Skeletal muscle cell (primary cell): ENCODE data around the gene LINGO3.
A peak's percentile ranks its signal among the peaks of the same experiment; 100 is the strongest.
"Not testable (repeated sequence)": the region's sequence is repeated elsewhere in the genome, so short reads cannot be mapped to it uniquely, and the experiment has no call there.

Experiments
- DNase-seq: peaks from one replicate; pipeline ENCODE4 v3.0.0-alpha.2; 2010; ENCODE audit warnings: low read depth
- H3K4me3 ChIP-seq: 2 replicates; pipeline ENCODE4 v1.5.1; 2011; ENCODE audit warnings: low read depth, mild to moderate bottlenecking, control low read depth, low read length, moderate library complexity

Gene LINGO3, protein sequence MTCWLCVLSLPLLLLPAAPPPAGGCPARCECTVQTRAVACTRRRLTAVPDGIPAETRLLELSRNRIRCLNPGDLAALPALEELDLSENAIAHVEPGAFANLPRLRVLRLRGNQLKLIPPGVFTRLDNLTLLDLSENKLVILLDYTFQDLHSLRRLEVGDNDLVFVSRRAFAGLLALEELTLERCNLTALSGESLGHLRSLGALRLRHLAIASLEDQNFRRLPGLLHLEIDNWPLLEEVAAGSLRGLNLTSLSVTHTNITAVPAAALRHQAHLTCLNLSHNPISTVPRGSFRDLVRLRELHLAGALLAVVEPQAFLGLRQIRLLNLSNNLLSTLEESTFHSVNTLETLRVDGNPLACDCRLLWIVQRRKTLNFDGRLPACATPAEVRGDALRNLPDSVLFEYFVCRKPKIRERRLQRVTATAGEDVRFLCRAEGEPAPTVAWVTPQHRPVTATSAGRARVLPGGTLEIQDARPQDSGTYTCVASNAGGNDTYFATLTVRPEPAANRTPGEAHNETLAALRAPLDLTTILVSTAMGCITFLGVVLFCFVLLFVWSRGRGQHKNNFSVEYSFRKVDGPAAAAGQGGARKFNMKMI

DNA sequence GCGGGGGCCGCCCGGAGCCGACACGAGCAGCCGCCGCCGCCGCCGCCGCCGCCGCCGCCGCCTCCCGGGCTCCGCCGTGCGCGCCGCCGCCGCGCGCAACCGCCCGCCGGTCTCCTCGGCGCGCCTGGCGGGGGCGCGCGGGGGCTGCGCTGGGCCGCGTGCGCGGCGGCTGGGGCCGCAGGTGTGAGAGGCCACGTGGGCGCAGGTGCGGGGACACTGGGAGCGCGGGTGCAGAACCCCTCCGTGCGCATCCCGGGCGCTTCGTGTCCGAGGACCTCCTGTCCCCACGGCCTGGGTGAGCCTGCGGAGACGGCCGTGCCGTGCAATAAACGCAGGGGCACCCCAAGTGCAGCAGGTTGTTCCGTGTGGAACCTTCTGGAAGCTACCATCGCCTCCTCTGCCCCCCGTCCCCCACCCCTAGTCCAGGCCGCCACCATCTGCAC lies at the start of gene LINGO3:
TSS of gene LINGO3 (minus strand) at position 41 of the 443 bp plus-strand sequence. CDS start 16,378 bp downstream, outside the sequence.
- peak within 1 kb of the TSS; percentile 34 for H3K4me3 ChIP-seq
- DNase-seq = no peak

DNA sequence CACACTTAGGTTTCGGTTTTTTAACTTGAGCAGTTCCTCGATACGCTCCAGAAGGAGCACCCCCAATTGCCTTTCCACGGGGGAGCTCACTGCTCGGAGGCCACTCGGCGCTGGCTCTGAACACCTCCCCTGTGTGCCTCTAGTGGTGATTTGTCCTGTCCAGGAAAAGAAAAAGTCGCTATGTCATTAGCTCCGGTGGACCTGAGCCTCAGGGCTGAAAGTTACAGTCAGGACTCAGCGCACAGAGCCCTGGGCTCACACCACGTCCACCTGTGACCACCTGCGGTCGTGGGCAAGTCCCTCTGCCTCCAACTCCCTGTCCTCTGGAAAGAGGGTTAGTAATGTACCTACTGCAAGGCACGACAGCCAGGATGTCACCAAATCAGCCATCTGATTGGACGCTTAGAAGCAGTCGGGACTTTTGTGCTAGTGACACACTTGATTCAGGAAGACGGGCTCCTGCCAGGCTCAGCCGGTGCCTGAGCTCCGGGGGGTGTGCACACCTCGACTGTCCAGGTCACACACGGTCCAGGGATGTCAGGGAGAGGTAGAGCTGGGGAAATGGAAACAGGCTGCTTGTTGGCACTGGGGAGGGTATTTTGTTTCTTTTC lies 48.2 kb upstream of the LINGO3 start:
- H3K4me3 ChIP-seq = no peak overlapping the region
- DNase-seq = no peak

DNA sequence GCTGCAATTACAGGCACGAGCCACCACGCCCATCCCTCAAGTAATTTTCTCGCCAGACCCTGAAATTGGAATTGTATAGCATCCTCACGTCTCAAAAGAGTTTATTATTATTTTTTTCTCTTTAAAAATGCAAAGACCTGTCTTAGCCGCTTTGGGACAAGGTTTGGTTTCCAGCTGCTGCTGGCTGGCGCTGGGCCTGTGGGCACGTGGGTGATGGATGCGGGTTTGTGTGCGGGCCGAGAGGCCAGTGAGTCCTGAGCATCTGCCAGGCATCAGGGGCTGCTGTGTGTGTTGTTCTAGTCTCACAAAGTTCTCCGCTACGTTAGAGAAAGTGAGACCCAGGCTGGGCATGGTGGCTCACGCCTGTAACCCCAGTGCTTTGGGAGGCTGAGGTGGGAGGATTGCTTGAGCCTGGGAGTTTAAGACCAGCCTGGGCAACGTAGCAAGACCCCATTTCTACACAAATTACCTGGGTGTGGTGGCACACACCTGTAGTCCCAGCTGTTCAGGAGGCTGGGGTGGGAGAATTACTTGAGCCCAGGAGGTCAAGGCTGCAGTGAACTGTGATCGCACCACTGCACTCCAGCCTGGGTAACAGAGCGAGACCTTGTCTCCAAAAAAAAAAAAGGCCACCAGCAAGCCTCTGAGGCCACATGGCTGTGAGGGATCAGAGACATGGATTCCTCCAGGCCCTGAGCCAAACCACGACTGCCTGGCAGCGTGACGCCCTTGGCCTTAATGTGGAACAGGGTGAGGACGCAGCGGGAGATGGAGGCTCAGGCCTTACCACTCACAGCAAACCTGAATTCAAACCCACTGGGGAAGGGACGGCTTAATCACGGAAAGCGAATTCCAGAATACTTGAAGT lies 47.4 kb upstream of the LINGO3 start:
- no peak overlapping the region for H3K4me3 ChIP-seq
- DNase-seq = no peak

DNA sequence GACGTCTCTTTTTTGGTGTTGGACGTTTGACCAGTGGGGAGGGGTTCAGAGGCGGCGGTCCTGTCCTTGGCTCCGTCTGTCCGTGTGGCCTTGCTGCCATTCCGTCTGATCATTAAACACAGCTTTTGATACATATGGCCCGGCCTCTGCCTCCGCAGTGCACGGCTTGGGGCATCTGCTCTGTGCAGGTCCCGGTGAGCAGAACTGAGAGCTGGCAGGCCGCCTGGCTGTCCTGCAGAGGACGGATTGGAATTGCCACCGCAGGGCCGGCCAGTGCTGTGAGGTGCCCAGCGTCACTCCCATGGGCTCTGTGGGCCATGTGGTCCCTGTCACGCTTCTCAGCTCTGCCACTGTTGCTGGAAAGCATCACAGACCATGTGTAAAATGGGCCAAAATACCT lies 46.7 kb upstream of the LINGO3 start:
- no peak for DNase-seq
- no peak overlapping the region for H3K4me3 ChIP-seq

DNA sequence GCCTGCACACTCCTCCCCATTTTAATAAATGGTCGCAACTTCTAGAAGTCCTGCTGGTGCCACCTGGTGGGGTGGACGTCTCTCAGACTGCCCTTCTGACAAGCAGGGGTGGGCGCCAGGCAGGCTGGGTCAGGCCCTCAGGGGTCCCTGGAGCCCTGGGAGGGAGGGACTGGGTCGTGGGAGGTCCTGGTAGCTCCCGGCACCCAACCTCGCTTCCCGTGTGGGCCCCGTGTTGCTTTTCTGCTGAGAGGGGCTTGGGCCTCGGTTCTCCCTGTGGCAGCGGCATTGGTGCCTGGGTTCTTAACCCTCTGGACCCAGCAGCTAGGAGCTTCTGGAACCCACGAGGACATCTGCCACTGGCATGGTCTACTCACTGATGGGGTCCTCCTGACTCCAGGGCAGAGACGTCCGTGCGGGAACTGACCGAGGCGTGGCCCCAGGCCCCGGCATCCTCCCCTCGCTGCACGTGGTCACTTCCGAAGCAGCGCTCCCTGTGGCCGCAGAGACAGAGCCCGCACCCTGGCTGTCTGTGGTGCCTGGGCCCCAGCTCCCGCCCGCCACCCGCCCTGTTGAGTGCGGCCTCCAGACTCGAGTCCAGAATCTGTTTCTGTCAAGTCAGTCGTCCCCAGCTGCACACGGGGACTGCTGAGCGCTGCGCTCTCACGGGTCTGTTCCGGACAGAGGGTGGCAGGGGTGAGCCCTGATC lies 46.1 kb upstream of the LINGO3 start:
- no peak for DNase-seq
- H3K4me3 ChIP-seq = no peak overlapping the region

DNA sequence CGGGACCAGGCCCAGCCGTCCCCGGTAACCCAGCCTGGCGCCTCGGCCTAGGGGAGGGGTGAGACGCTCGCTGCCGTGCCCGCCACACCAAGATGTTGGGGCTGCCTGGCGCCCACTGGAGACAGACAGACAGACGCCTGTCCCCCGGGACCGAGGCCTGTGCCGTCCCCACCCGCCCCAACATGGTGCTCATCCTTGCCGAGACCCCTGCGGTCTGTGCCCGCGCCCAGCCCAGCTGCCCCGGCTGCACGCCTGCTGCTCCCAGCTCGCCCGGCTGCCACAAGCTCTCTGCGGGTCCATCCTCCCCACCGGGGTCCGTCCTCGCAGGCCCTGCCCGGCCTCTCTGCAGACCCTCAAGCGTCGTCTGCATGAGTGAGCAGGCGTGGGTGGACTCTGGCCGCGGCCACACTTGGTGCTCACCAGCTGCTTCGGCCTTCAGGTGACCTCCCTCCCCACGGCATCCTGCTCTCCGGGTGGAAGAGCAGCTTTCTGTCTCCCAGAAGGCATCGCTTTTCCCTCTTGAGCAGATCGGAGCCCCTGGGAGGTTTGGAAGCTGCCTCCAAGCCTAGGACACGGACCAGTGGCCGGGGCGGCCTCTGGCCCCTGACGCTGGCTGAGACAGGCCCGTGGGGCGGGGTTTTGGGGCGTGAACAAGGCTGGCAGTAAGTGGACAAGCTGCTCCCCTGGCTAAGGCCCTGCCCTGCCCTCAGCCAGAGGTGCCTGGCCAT lies 45.4 kb upstream of the LINGO3 start:
- H3K4me3 ChIP-seq = no peak overlapping the region
- no peak for DNase-seq

DNA sequence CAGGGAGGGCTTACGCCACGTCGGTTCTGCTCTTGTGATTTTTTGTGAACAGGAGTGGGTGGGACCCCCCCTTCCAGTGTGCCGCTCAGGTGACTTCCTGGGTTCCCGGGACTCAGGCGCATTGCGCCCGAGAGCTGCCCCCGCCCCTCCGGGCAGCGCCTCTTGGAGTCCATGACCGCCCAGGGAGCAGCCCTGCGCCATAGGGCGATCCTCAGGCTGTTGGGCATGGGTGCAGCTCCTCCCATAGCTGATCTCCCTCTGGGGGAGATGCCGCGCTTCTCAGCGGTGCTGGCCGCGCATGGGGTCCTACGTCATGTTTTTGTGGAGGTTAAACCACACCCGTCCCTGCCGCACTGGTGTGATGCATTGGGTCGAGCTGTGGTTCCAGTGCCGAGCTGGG lies 44.2 kb upstream of the LINGO3 start:
- no peak overlapping the region for H3K4me3 ChIP-seq
- no peak for DNase-seq

DNA sequence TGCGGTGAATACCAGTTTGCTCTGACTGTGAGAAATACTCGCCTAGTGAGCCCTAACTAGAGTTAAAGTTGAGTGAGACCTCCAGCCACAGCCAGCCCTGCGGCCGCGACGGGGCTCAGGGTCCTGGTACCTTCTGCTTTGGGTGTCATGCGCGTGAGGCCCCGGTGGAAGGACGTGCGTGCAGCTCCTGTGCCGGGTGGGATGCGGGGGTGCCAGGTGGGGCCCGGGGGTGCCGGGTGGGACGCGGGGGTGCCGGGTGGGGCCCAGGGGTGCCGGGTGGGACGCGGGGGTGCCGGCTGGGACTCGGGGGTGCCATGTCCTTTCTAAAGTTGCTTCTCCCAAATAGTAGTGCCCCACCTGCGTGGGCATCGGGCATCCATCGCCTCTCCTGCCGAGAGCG lies 43.6 kb upstream of the LINGO3 start:
- no peak overlapping the region for H3K4me3 ChIP-seq
- no peak for DNase-seq

DNA sequence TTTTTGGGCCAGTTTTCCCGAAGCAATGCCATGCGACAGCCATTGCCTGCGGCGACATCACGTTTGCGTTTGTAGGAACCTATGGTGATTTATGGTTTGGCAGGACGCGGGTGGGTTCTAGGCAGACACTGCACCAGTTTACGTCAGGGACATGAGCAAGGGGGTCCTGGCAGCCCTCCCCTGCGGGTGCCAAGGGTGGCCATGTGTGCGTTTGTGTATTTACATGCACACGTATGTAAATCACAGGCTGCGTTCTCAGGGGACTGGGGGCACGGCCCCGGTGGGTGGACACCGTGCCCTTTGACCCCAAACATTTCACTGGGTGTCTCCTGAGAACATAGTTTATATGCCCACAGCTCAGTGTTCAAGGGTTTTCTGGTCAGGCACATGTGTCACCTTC lies 42.7 kb upstream of the LINGO3 start:
- DNase-seq = no peak
- H3K4me3 ChIP-seq = no peak overlapping the region

DNA sequence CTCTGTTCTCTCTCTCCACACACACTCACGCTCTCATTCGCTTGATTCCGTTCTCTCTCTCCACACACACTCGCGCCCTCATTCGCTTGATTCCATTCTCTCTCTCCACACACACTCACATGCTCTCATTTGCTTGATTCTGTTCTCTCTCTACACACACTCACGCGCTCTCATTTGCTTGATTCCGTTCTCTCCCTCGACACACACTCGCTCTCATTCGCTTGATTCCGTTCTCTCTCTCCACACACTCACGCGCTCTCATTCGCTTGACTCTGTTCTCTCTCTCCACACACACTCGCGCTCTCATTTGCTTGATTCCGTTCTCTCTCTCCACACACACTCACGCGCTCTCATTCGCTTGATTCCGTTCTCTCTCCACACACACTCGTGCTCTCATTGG lies 41.9 kb upstream of the LINGO3 start:
- not testable (repeated sequence) for H3K4me3 ChIP-seq, DNase-seq

DNA sequence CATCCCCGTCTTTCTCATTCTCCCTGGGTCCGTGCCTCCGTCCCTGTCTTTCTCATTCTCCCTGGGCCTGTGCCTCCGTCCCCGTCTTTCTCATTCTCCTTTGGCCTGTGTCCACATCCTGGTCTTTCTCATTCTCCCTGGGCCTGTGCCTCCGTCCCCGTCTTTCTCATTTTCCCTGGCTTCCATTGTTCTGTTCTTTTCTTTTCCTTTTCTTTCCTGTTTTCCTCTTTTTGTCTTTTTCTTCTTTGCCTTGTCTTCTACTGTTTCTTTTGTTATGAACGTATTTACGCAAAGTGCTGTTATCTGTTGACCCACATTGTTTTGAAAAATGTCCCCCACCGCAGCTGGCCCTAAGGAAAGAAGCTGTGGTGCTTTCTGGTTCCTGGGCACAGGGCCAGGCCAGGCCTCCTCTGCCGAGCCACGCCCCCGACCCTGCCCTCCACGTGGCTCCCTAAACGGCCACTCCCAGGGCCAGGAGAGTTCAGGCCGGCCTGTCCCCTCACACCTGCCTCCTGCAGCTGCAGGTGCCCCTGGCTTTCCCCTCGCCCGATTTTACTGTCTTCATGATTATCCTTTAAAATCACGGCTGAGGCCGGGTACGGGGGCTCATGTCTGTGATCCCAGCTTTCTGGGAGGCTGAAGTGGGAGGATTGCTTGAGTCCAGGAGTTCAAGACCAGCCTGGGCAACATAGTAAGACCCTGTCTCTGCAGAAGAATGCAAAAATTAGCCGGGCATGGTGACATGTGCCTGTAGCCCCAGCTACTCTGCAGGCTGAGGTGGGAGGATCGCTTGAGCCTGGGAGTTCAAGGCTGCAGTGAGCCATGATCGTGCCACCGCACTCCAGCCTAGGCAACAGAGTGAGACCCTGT lies 38.1 kb upstream of the LINGO3 start:
- no peak overlapping the region for H3K4me3 ChIP-seq
- DNase-seq = no peak

DNA sequence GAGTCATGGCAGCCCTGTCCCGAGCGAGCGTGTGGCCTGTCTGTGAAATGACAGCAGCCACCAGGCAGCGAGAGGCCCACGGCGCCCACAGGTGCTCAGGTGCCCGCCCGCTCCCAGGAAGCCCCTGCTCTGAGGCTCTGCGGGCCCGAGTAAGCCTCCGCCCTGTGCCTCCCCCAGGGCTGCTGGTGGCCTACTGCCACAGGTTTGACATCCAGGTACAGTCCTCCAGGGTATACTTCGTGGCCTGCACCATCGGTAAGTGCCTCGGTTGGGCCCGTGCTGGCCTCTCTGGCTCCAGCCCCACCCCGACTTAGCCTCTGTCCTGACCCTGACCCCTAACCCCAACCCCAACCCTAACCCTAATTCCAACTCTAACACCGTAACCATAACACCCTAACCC lies 37.1 kb upstream of the LINGO3 start:
- DNase-seq = no peak
- no peak overlapping the region for H3K4me3 ChIP-seq

DNA sequence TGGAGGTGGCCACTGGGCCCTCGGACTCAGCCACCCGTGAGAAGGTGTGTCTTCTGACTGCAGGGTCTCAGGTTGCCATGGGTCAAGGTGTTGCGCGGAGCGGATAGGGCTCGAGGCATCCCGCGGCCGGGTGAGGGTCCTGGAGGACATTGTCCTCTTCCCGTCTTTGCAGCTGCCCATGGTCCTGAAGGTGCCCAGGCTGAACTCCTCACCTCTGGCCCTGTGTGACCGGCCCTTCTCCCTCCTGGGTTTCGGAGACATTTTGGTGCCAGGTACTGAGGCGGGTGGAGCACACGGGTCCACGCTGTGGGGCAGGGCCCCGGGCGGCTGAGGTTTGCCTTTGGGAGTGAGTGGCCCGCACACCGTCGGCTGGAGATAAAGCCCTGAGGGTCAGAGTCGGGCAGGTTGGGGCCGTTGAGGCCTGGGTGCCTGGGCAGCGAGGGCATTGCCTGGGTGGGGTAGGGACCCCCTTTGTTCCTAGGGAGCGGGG lies 36.5 kb upstream of the LINGO3 start:
- DNase-seq = no peak
- no peak overlapping the region for H3K4me3 ChIP-seq

DNA sequence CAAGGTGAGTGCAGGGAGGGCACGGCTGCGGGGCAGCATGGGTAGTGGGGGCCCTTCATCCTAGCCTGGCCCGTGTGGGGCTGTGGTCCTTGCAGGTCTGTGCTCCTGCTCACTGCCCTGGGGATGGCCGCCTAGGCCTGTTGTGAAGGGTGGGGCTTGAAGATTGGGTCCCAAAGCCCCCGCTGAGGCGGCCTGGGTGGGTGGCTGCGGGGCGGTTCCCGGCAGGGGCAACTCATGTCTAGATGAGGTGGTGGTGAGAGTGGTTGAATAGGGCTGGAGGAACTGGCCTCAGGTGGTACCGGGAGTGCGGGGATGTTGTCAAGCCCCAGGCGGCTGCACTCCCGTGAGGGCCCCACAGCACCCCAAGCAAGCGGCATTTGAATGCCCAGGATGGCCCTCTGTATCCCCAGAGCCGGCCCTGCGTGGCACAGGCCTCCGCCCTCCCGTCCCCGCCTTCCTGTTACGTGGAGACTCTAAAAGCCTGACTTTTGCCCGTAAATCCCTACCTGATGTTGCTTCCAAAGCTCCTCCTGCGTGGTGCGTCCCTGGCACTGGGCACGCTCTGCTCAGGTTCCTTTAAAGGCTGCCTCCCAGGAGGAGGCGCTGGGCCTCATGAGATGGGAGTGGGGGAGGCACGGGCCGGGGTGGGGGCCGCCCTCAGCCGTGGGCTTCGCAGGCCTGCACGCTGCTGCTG lies 35.5 kb upstream of the LINGO3 start:
- H3K4me3 ChIP-seq = no peak overlapping the region
- DNase-seq = no peak

DNA sequence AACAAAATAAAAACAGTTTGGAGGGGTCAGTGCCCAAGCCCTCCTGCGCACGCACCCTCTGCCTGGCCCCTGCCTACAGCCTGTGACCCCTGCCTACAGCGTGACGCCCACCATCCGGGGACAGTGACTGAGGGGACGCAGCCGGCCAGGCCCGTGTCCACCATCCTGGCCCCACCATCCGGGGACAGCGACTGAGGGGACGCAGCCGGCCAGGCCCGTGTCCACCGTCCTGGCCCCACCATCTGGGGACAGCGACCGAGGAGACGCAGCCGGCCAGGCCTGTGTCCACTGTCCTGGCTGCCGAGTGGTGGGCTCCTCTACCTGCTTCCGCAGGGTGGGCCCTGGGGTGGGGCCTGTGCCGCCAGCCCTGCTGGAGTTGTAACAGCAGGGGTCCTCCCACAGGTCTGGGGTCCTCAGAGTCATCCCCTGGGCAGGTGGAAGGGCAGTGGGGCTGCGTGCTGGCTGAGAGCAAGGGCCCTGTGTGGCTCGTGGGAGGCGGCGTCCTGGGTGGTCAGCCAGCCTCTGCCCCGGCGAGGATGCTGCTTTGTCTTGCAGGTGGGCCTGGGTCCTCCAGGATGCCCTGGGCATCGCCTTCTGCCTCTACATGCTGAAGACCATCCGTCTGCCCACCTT lies 34.8 kb upstream of the LINGO3 start:
- DNase-seq = no peak
- no peak overlapping the region for H3K4me3 ChIP-seq

DNA sequence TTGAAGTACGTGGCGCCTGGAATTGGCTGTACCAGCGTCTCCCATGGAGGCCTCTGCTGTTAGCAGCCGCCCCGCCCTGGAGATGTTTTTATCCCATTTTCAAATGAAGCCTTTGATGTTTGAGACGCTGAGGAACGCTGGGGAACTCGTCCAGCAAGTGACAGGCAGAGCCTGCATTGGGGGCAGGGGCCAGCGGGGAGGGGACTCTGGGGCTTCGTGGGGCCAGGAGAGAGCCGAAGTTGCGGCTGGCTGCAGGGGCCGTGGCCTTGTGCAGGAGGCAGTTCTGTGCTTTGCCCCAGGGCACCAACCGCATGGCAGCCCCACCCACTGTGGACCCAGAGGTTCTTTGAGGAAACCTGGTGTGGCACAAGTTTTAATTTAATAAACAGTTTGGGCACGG lies 34.0 kb upstream of the LINGO3 start:
- no peak overlapping the region for H3K4me3 ChIP-seq
- no peak for DNase-seq
